HuH-7.5 (cell line): ENCODE data around the gene ZFHX3.
A peak's percentile ranks its signal among the peaks of the same experiment; 100 is the strongest.

Source experiments
- DNase-seq: peaks from one replicate; pipeline ENCODE4 v3.0.0; 2011; ENCODE audit warnings: low spot score

Gene ZFHX3

DNA sequence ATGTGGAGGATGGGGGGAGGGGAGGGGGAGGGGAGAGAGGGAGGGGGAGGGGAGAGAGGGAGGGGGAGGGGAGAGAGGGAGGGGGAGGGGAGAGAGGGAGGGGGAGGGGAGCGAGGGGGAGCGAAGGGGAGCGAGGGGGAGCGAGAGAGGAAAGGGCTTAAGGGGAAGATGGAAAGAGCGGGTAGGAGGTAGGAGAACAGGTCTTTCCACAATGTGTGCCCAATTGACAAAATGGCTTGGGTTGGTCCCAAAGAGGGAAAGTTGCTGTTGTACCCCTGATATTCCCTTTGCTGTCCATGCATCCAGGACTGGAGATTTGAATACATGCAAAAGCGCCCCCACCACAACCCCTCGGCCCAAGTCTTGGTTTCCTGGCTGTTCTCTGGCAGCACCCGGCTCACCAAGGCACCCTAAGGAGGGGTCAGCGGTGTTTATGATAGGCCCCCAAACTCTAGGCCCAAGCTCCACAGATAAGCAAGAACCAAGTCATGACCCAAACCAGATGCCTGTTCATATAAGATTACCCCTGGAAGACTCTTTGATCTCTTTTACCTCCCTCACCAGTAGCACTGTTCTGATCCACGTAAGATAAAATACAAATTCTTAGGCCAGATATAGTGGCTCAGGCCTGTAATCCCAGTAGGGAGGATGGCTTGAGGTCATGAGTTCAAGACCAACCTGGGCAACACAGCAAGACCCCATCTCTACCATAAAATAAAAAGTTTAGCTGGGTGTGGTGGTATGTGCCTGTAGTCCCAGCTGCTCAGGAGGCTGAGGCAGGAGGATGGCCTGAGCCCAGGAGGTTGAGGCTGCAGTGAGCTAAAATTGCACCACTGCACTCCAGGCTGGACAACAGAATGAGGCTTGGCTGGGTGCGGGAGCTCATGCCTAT, 119.6 kb downstream of the ZFHX3 start:
- no peak for DNase-seq

DNA sequence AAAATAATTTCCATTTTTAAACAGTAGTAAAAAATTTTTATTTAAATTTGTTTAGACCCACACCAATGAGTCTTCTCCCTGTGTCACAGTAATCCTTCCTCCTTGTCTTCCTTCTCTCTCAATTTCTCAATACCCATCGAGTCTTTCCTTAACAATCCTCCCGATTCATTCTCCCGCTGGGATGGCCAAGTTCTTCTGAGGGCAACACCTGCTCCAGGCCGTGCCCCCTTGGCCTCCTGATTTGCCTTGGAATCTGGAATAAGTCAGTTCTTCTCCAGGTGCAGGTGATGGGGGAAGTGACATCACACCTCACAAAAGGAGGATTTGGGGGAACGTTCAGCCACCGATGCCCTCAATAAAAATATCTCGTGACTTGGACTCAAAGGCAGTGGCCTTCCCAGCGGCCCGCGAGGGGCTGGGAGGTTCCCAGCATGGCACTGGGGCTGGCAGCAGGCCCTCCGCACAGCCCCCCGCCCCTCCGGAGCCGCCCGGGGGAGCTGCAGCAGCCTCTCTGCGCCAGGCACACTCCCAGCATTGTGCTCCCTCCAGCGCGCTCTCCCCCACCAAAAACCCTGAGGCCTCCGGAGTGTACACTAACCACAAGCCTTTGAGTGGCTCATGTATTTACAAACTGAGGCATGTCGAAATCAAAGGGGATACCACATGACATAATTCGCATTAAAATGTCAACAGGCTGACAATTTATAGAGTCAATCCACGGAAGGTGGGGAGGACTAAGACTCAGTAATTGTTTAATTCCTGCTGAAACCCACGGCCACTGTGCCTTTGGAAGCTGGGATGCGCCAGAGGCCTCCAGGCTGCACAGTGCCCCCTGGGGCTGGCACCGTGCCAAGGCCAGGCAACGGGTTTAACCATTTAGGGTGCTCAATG, 120.5 kb downstream of the ZFHX3 start:
- DNase-seq, result peak; percentile 52

DNA sequence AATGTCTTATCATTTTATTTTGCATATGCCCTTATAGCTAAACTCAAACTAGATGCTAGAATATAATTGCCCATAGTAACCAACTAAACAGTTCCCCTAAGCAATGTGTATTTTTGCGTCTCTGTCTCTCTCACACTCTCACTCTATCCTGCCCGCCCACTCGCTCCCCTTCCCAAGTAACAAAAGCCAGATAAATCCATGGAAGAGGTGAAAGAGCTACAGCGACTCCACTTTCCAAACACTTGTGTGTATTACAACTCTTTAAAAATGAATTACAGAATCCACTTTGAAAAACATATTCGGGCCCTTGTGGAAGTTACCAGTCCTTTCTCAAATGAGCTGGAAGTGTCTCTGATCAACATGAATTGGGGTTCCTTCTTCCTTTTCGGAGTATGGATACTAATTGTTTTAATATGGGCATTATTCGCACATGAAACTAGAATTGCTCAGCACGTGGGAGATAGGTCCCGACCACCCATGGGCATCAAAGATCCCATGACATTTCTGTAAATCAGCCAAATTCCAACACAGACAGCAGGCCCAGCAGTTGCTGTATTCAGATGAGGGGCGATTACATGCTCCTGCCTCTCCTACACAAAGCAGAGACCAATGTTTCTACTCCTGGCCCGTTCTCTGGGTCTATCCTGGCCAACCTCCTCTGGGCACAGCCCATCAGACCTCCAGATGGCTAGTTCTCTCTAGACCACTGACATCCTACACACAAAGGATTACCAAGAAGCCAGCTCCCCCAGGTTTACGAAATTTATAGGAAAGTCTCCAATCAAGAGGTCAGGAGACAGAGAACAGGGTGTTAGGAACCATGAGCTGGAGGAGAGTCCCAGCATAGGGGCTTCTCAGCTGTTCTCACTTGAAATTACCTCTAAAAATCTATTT, 121.5 kb downstream of the ZFHX3 start:
- DNase-seq, result no peak

DNA sequence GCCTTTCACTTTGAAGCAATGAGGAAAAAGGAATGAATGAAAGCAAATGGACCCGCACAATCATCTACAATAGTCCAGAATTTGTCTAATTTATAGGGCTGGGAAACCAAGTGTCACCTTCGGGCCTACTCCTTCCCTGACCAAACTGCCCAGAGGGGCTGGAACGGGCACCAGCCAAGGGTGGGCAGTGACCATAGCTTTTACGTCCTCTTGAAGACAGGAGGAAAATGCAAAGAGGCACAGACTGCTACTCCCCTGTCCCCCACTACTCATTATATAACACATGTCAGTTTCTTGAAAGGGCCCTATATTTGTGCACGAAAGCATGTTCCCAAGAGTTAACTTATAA, 122.3 kb downstream of the ZFHX3 start:
- no peak for DNase-seq

DNA sequence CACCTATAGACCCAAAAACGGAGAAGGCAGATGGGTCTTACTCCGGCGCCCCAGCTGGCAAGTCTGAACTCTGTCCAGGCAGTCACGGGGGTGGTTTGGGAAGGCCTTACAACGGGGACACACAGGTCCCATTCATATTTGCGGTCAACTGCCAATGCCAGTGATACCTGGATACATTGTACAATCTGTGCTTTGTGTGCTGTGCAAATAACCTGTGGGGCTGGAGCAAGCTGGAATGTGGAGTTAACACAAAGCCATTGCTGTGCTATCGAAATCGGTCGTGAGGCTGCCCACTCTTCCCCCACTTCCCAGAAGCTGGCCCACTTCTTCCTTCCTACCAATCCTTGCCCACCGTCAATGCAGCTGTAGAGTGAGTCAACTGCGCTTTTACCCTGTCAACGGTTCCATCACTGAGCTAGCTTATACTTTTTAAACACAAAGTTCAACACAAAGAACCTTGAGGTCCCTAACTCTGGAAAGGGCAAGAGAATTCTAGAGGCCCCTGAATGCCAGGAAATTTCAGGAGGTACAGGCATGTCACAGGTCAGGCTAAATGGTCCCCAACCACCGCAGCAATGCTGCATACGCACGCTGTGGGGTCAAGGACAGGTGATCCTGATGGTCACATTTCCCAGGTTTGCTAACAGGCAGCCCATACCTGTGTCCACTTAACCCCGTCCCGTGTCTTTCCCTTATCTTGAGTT, 122.8 kb downstream of the ZFHX3 start:
- DNase-seq, result peak; percentile 79

DNA sequence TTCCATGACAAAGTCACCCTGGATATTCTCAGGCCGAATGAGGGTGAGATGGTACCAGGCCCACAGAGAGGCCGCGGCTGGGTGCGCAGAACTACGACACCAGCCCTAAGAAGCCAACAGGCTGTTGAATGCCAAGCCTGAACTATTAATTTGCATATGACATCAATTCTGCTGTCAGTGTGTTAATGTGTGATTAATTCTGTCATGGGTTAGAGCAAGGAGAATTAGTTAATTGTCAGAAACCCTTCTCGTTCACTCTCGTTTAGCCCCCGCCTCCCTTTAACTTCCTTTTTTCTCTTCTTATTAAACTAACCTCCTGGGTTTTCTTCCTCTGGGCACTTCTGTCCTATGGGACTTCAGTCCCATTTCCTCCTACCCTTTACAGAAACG, 123.4 kb downstream of the ZFHX3 start:
- no peak for DNase-seq

DNA sequence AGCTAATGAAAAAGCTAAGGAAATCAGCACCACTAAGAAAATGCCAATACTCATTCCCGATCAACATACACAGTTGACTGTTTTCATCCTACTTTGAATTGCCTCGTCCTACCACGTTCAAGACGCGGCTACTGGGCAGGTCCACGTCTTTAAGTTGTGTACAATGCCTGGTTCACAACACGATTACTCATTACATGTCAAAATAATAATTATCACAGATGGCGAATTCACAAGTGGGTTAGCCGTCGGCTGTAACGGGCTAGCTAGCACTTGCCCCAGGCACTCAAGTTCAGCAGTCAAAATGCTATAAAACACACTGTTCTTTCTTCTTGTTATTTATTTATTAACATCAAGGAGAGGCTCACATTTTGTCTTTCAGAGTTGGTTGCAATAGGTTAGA, 124.2 kb downstream of the ZFHX3 start:
- DNase-seq, result no peak

DNA sequence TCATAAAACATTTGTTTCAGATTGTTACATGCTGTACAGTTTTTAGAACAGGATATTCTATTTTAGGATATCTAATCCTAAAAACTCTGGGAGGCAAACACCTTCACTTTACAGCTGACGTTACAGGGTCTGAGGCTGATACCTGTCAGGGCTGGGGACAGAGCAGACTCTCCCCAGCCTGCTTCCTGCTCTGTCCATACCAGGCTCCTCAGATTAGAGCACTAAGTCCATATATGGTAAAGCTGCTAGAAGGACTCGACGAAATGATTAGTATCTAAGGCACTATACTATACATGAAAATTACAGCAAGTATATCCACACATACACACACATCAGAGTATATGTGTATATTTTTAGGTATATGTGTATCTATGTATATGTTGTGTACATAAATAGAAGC, 125.2 kb downstream of the ZFHX3 start:
- DNase-seq, result no peak

DNA sequence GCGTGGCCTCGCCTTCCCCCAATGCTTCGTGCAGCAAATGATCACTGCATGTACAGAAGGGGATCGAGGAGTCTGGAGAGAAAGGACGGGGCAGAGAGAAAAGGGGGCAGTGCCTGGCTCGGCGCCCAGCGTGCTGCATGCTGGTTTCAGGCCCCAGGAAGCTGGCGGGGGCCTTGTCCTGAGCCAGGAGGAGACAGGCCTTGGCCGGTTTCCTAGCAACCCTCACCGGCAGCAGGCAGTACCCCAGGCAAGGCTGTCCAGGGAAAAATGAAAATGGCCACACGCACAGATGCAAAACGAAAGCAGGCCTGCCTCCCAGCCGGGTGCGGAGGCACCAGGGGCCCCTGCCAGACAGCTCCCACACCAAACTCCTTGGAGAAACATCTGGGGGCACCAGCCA, 126.3 kb downstream of the ZFHX3 start:
- no peak for DNase-seq

DNA sequence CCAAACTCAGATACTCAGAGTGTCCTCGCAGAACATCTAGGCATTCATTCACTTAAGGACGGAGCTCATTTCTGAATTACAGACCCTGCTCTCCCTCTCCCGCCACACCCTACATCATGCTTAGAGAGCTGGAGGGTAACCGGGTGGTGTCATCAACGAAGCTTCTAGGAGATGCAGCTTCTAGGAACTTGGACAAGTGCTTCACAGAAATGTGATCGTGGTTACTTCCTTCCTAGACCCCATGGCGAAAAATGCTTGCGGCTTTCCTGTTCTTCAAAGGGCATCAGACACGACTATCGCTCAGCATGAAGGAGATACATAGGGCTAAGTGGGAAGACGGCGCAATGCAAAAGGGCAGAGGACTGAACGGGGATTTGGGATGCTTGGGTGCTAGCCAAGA, 126.8 kb downstream of the ZFHX3 start:
- DNase-seq, result no peak

DNA sequence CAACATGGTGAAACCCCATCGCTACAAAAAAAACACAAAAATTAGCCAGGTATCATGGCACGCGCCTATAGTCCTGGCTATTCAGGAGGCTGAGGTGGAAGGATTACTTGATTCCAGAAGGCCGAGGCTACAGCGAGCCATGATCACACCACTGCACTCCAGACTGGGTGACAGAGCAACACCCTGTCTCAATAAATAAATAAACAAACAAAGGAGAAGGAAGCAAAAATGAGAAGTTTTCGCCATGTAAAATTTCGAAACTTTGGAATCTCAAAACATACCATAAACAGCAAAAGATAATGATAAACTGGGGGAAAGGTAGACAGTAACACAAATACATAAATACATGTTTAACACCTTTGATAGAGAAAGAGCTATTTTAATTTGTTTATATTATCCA, 130.9 kb downstream of the ZFHX3 start:
- no peak for DNase-seq

DNA sequence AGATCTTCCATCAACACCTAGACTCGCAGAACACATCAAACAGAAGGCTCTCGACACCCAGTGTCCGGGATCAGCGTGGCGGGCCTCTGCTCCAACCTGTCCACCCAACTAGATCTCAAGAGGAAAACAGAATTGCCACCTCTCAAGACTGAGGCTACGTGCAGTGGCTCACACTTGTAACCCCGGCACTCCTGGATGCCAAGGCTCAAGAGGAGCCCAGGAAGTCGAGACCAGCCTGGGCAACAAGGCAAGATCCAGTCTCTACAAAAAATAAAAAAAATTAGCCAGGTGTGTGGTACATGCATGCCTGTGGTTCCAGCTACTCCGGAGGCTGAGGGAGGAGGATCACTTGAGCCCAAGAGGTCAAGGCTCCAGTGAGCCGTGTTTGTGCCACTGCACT, 132.6 kb downstream of the ZFHX3 start:
- DNase-seq, result no peak

DNA sequence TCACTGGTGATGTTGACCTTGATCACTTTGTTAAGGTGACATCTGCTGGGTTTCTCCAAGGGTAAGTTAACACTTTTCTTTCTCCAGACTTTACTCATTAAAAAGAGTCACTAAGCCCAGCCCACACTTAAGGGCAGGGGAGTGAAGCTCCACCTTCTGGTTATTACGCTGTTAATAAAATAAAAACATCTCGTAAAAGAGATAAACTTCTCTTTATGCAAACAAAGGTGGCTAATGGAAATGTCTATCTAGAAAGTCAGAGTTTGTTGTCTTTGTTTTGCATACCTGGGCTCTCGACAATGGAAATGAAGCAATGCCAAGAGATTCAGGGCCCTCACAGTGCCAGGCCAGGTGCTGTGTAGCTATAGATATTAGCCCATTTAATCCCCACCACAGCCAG, 134.4 kb downstream of the ZFHX3 start:
- no peak for DNase-seq

DNA sequence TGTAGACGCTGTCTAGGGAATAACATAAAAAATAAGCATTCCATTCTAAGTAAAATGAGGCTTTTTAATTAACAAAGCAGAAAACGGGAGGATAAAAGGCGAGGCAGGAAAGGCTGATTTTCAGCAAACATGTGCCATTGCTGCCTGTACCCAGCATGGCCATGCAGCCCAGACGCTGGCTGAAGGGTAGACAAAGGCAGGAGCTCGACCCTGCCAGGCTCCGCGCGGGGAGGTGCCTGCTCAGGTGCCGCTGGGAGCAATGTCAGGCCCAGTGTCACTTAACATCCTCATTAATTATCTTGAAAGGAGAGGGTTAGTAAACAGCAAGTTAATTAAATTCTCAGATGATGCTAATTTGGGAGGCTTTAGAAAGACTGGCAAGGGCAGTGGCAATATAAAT, 136.0 kb downstream of the ZFHX3 start:
- no peak for DNase-seq

DNA sequence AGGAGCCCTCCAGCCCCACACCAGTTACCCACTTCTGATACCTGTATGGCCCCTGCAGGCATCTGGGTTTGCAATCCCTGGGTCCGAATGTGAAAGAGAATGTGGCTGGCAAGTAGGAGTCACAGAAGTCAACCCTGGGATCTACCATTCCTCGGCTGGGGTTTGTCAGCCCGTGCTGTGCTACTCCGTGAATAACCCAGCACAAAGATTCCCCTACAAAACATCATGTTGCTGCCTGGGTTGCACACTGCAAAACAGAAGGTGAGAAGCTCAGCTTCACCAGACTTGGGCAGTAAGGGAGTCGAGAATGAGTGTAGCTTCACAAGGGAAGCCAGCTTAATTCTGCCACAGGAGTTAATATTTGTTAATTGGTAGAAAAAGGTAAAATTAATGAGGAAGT, 137.1 kb downstream of the ZFHX3 start:
- no peak for DNase-seq

DNA sequence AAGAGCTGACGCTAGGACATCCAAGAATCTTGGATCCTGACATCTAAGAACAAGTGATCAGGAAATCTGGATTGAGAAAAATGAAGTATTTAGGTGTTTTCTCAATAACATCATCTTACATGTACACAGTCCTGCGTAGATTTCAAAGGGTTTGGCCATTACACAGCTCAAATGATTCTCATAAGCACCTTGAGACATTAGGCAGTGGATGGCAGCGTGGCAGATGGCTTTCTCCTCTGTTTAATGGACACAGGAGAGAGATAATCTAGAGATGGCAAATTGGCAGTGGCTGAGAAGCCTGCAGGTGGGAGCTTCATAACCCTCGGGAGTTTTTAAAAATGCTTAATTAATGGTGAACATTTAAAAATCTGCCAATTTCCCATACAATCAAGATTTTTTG, 137.5 kb downstream of the ZFHX3 start:
- no peak for DNase-seq

DNA sequence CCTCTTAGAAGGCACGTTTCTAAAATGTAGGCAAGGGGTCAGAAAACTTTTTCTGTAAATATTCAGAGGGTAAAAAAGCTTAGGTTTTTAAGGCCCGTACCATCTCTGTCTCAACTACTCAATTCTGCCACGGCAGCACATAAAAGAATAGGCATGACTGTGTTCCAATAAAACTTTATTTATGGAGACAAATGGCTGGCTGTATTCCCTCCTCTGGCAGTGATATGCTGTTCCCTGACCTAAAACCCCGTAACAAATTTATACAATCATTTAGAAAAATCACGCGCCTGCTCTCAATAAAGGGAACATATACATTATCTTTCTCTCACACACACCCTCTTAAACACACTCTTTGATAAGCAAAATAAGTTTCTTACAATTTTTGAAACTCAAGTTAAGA, 138.7 kb downstream of the ZFHX3 start:
- no peak for DNase-seq

DNA sequence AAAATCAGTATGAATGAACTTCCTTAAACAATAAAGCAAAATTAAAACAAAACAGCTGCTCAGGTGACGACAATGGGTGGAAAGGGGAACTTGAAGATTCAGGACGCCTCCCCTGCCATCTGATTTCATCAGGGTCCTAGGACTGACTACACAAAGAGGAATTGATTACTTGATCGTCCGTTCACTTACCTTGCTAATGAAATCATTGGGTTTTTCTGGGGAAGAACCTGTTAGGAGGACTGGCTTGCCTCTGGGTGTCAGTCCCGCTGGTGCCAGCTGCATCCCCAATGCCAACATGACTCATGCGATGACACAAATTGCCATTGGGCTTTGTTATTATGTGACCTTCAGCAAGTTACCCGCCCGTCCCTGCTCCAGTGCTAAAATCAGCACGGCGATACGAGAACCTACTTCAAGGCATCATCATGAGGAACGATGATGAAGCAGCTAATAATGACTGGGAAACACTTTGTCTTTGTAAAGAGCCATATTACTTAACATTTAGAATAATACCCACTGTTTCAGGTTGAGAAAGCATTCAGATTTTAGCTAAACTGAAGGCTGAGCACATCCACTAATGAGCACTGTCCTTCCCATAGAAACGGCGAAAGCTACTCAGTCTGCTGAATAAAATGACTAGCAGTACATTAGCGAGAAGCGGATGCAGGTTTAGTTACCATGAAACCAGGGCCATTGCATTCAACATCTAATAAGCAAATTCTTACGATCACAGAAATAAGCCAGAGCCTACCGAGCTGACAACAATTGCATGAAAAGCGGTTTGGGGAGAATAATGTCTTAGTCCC, 139.4 kb downstream of the ZFHX3 start:
- no peak for DNase-seq

DNA sequence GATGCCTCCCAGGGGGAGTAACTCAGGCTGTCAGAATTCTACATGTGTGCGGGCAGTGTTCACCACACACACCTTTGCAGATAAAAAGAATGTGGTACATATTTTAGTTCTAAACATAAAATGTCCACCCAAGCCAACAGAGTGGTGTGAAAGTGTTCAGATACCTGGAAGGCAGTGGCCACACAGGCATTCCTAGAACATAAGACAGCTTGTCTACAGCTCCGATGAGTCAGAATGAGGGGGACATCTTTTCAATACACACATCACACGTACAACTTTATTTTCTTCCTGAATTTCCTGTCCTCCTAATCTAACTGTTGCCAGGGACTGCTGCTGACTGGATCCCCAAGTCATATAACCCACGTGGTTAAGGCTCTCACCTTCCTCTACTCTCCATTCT, 142.3 kb downstream of the ZFHX3 start:
- DNase-seq, result no peak

DNA sequence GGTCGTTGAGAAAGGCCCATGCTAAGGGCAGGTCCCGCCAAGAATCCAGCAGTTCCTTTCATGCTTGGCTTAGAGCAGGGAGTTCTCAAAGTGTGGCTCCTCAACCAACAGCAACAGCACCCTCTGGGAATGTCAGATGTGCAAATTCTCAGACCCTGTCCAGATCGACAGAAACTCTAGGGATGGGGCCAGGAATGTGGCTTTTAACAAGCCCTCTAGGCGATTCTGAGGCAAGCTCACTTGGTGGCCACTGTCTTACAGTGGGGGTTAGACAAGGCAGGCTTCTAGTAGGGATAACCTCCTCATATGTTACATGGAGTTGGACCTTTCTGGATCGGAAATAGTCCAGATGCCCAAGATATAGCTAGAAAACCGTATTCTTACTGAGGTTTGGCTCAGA, 144.8 kb downstream of the ZFHX3 start:
- DNase-seq, result no peak

DNA sequence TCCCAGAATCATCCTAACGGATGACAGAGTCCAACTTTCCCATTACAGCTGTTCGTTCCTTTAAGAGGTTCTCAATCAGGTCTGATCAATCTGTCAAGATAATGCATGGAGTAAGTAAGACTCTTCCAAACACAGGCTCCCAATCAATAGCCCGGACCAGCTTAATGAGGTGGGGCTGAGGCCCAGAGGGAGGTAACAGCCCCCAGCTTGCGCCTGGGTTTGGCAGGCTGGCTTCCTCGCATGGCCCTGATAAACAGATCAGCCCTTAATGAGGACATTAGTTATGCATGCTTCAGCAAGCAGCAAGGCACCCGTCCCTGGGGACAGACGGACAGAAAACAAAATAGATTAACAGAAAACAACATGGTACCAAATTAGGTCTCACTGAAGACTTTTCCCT, 145.7 kb downstream of the ZFHX3 start:
- no peak for DNase-seq
